HCT116 (cell line): ENCODE measurements around the gene LEO1. TPM values are rescaled to one million over a fixed set of nuclear protein-coding genes. Genes with fewer than 3 reads are reported as not detected.

Experiments
- ATAC-seq: fragments of 200-7000 bp; cut with Tn5 transposase; 2 replicates; pipeline ENCODE4 v1.9.1; 2020; ENCODE audit warnings: mild to moderate bottlenecking, moderate library complexity
- BruUV-seq: library from RNA; stranded (reverse); fragments of 400-500 nt; replicated peaks from 2 replicates; lab custom pipeline; 2021; lab: Mats Ljungman, UMichigan
- CTCF ChIA-PET: fragments of 300-600 bp; sonication (Branson Sonifier 250); formaldehyde crosslinking; loops from one replicate; lab custom pipeline; 2021; ENCODE audit warnings: antibody characterized with exemption; lab: Charles Lee
- POLR2A ChIA-PET: fragments of 300-600, 350-600 bp; sonication (Branson Sonifier 250); formaldehyde crosslinking; loops from one replicate; lab custom pipeline; 2021; ENCODE audit warnings: antibody characterized with exemption; lab: Charles Lee
- RAD21 ChIA-PET, 2 experiments: fragments of 300-600 bp; sonication (Branson Sonifier 250); formaldehyde crosslinking; loops; one replicate each; lab custom pipeline; 2023; ENCODE audit warnings: low total read pairs in 2 of 2; ENCODE audit not compliant: uncharacterized antibody in 2 of 2, unreplicated experiment in 2 of 2, low non-redundant PET in 1 of 2; lab: Charles Lee
- DNase-seq: peaks from one replicate; pipeline ENCODE4 v3.0.0-alpha.2; 2010; ENCODE audit warnings: low read depth, low spot score
- H2AFZ ChIP-seq: fragments of 200-600 bp; shearing (Covaris generic), sonication (generic); 2 replicates; pipeline ENCODE4 v1.6.1; 2017; ENCODE audit warnings: low read depth, mixed run types, mixed read lengths, antibody characterized with exemption, low read length; ENCODE audit not compliant: poor library complexity, severe bottlenecking
- H3K27ac ChIP-seq: 2 replicates; pipeline ENCODE4 v1.5.1; 2012; ENCODE audit warnings: low read depth, low read length
- H3K27me3 ChIP-seq: fragments of 200-600 bp; sonication (generic); 2 replicates; pipeline ENCODE4 v1.6.1; 2016; ENCODE audit warnings: mixed run types, low read length, mixed read lengths; ENCODE audit not compliant: insufficient read depth
- H3K36me3 ChIP-seq, 2 experiments: fragments of 200-500 bp in 1 of 2; fragments of 200-600 bp in 1 of 2; sonication (Bioruptor generic) in 1 of 2; sonication (generic) in 1 of 2; 2 replicates each; pipeline versions ENCODE4 v1.5.1 to v1.6.1; 2014 to 2016; ENCODE audit warnings: low read length in 2 of 2, inconsistent platforms in 1 of 2, mixed read lengths in 1 of 2, mixed run types in 1 of 2; ENCODE audit not compliant: insufficient read depth in 2 of 2, control insufficient read depth in 1 of 2
- H3K4me1 ChIP-seq, 2 experiments: fragments of 200-600 bp in 1 of 2; sonication (generic) in 1 of 2; 2 replicates each; pipeline versions ENCODE4 v1.5.1 to v1.6.1; 2012 to 2017; ENCODE audit warnings: low read length in 2 of 2, inconsistent platforms in 1 of 2, mild to moderate bottlenecking in 1 of 2, mixed read lengths in 1 of 2, mixed run types in 1 of 2, moderate library complexity in 1 of 2; ENCODE audit not compliant: insufficient read depth in 2 of 2, control insufficient read depth in 1 of 2
- H3K4me2 ChIP-seq: fragments of 200-600 bp; sonication (generic); 2 replicates; pipeline ENCODE4 v1.6.1; 2017; ENCODE audit warnings: mixed run types, low read length, mixed read lengths
- H3K4me3 ChIP-seq, 2 experiments: fragments of 200-600 bp in 1 of 2; sonication (generic) in 1 of 2; replicated peaks in 1 of 2; 2 replicates each; pipeline ENCODE4 v1.5.1; 2011 to 2016; ENCODE audit warnings: low read length in 2 of 2, control low read depth in 1 of 2, low read depth in 1 of 2, mild to moderate bottlenecking in 1 of 2, mixed read lengths in 1 of 2, mixed run types in 1 of 2
- H3K79me2 ChIP-seq: fragments of 200-600 bp; sonication (generic); 2 replicates; pipeline ENCODE4 v1.6.1; 2017; ENCODE audit warnings: mild to moderate bottlenecking, mixed run types, low read length, moderate library complexity, mixed read lengths; ENCODE audit not compliant: insufficient read depth
- H3K9ac ChIP-seq: fragments of 200-600 bp; sonication (generic); 2 replicates; pipeline ENCODE4 v1.6.1; 2016; ENCODE audit warnings: low read length, mixed read lengths
- H3K9me2 ChIP-seq: fragments of 200-600 bp; sonication (generic), shearing (Covaris generic); 2 replicates; pipeline ENCODE4 v1.6.1; 2017; ENCODE audit warnings: mixed run types, mild to moderate bottlenecking, moderate library complexity; ENCODE audit not compliant: insufficient read depth
- H3K9me3 ChIP-seq, 2 experiments: fragments of 200-500 bp in 1 of 2; fragments of 200-600 bp in 1 of 2; sonication (Bioruptor generic) in 1 of 2; sonication (generic) in 1 of 2; 2 replicates each; pipeline ENCODE4 v1.6.1; 2014 to 2017; ENCODE audit warnings: low read length in 2 of 2, mixed read lengths in 2 of 2, inconsistent platforms in 1 of 2, low read depth in 1 of 2, mild to moderate bottlenecking in 1 of 2, mixed run types in 1 of 2, moderate library complexity in 1 of 2; ENCODE audit not compliant: control insufficient read depth in 1 of 2, insufficient read depth in 1 of 2
- H4K20me1 ChIP-seq: fragments of 200-600 bp; sonication (generic), shearing (Covaris generic); 2 replicates; pipeline ENCODE4 v1.6.1; 2017; ENCODE audit warnings: mixed run types, mild to moderate bottlenecking, moderate library complexity; ENCODE audit not compliant: insufficient read depth
- CBX3 ChIP-seq: IDR thresholded peaks from 2 replicates; pipeline ENCODE4 v1.6.1; 2012; ENCODE audit warnings: low read depth
- CEBPB ChIP-seq: IDR thresholded peaks from 2 replicates; pipeline ENCODE4 v1.6.1; 2012; ENCODE audit warnings: low read depth
- CTCF ChIP-seq, 3 experiments: fragments of 200-600 bp in 1 of 3; sonication (generic) in 1 of 3; IDR thresholded peaks in 2 of 3; conservative IDR thresholded peaks in 1 of 3; 2 replicates each; pipeline ENCODE4 v1.5.1; 2012 to 2017; ENCODE audit warnings: low read depth in 2 of 3, low read length in 2 of 3, antibody characterized with exemption in 1 of 3, borderline replicate concordance in 1 of 3, control low read depth in 1 of 3, mild to moderate bottlenecking in 1 of 3, mixed read lengths in 1 of 3, mixed run types in 1 of 3, moderate library complexity in 1 of 3; ENCODE audit not compliant: insufficient read depth in 1 of 3
- EGR1 ChIP-seq: IDR thresholded peaks from 2 replicates; pipeline ENCODE4 v1.6.1; 2012; ENCODE audit warnings: low read depth
- ELF1 ChIP-seq: IDR thresholded peaks from 2 replicates; pipeline ENCODE4 v1.6.1; 2012; ENCODE audit warnings: low read depth, borderline replicate concordance
- EZH2 ChIP-seq: fragments of 200-600 bp; sonication (generic); IDR thresholded peaks from 2 replicates; pipeline ENCODE4 v1.6.1; 2017; ENCODE audit warnings: antibody characterized with exemption, mixed run types
- EZH2phosphoT487 ChIP-seq: fragments of 200-600 bp; IDR thresholded peaks from 2 replicates; pipeline ENCODE4 v1.6.1; 2018; ENCODE audit warnings: antibody characterized with exemption, borderline replicate concordance
- FOSL1 ChIP-seq: IDR thresholded peaks from 2 replicates; pipeline ENCODE4 v1.6.1; 2012; ENCODE audit warnings: low read depth
- JUND ChIP-seq: IDR thresholded peaks from 2 replicates; pipeline ENCODE4 v1.6.1; 2012
- MAX ChIP-seq: IDR thresholded peaks from 2 replicates; pipeline ENCODE4 v1.6.1; 2012
- POLR2A ChIP-seq: IDR thresholded peaks from 2 replicates; pipeline ENCODE4 v1.7.0; 2011; ENCODE audit warnings: borderline replicate concordance; ENCODE audit not compliant: insufficient read depth, insufficient read length; ENCODE audit errors: extremely low read depth
- POLR2AphosphoS5 ChIP-seq: IDR thresholded peaks from 2 replicates; pipeline ENCODE4 v1.6.1; 2011; ENCODE audit warnings: mild to moderate bottlenecking, low read depth, low read length, moderate library complexity
- RAD21 ChIP-seq: IDR thresholded peaks from 2 replicates; pipeline ENCODE4 v1.6.1; 2012; ENCODE audit warnings: low read depth, mild to moderate bottlenecking
- REST ChIP-seq: IDR thresholded peaks from 2 replicates; pipeline ENCODE4 v1.6.1; 2012; ENCODE audit warnings: low read depth
- SIN3A ChIP-seq: IDR thresholded peaks from 2 replicates; pipeline ENCODE4 v1.6.1; 2012; ENCODE audit warnings: low read depth
- SRF ChIP-seq: IDR thresholded peaks from 2 replicates; pipeline ENCODE4 v1.6.1; 2012; ENCODE audit warnings: low read depth
- TCF7L2 ChIP-seq: IDR thresholded peaks from 2 replicates; pipeline ENCODE4 v1.7.0; 2011; ENCODE audit warnings: borderline replicate concordance, inconsistent platforms; ENCODE audit not compliant: insufficient read depth, insufficient read length; ENCODE audit errors: extremely low read depth
- YY1 ChIP-seq: IDR thresholded peaks from 2 replicates; pipeline ENCODE4 v1.6.1; 2011; ENCODE audit warnings: low read length, low read depth, moderate library complexity, mild to moderate bottlenecking; ENCODE audit not compliant: insufficient replicate concordance; ENCODE audit errors: extremely low read depth
- ZBTB33 ChIP-seq: IDR thresholded peaks from 2 replicates; pipeline ENCODE4 v1.6.1; 2011; ENCODE audit warnings: mild to moderate bottlenecking, low read length, moderate library complexity; ENCODE audit not compliant: insufficient replicate concordance; ENCODE audit errors: extremely low read depth
- ZFX ChIP-seq: fragments of 450-650 bp; IDR thresholded peaks from 2 replicates; pipeline ENCODE4 v1.6.1; 2017
- ZNF274 ChIP-seq: fragments of 200-500 bp; sonication (Bioruptor generic); IDR thresholded peaks from 2 replicates; pipeline ENCODE4 v1.6.1; 2014; ENCODE audit warnings: mild to moderate bottlenecking, low read depth, low read length, inconsistent platforms
- intact Hi-C: fragments of 100-400 bp; cut with micrococcal nuclease; formaldehyde crosslinking; loops from 2 replicates; pipeline ENCODE4 v1.10.0; 2022
- total RNA-seq: library from RNA; stranded (reverse); gene quantifications from one replicate; pipeline ENCODE4 v1.2.1, GENCODE V29; 2021; ENCODE audit not compliant: unreplicated experiment

Gene LEO1
- total RNA-seq, 1 experiment from 2014 or later: 27.8 TPM

- ChIA-PET CTCF (interaction anchor here (0.6 to 3.3 kb wide), 13 partner anchors 10 to 87 kb away, joined by 3 to 22 read pairs (median 5); no protein-coding TSS in a partner anchor), RAD21 (no interaction called here), POLR2A (no interaction called here)
- H3K27ac ChIP-seq: no peak overlapping the region
- H4K20me1 ChIP-seq: no peaks in the 10 kb centered on the region
- intact Hi-C loops: no loop called here
- H3K79me2 ChIP-seq: peaks cover 43% of the 10 kb centered on the region
- H2AFZ ChIP-seq: no peak overlapping the region
- DNase-seq (no peak), ATAC-seq (peak; percentile 47; the same call in 1 of the 2 replicates)
- H3K9ac ChIP-seq: no peak overlapping the region
- H3K4me1 ChIP-seq: peaks cover 9 to 23% of the 10 kb centered on the region in 2 experiments; a peak in 3 of 4 replicates
- H3K27me3 ChIP-seq: no peaks in the 10 kb centered on the region
- peaks cover 19 to 21% of the 10 kb centered on the region in 2 experiments for H3K36me3 ChIP-seq
- H3K4me2 ChIP-seq: no peak overlapping the region
- H3K9me2 ChIP-seq: no peaks in the 10 kb centered on the region
- no peaks in the 10 kb centered on the region for H3K9me3 ChIP-seq
- no peak overlapping the region for H3K4me3 ChIP-seq
- no TSS peak for BruUV-seq
- TF ChIP-seq ZBTB33 (no peak), ZFX (no peak), POLR2A (no peak), MAX (no peak), ZNF274 (no peak), EGR1 (no peak), ELF1 (no peak), SIN3A (no peak), POLR2AphosphoS5 (no peak), REST (no peak), YY1 (no peak), FOSL1 (no peak), EZH2 (no peak), RAD21 (peak; percentile 59), CTCF (IDR thresholded peaks at IDR 0.05 in 2 of 3, conservative IDR thresholded peaks at IDR 0.05 in 1 of 3; ENCODE audit: borderline replicate concordance in 1 of 3, insufficient read depth in 1 of 3, low read depth in 2 of 3, low read length in 2 of 3) (peak; percentile 55 to 83 (median 69); a peak in 5 of 6 replicates), JUND (no peak), CBX3 (0 out of 2 replicates have a peak, but pooled peaks have one; percentile 18), TCF7L2 (no peak), CEBPB (no peak), EZH2phosphoT487 (no peak), SRF (no peak)
Observed at GRCh38 chr15:51888593-51889195, 82.9 kb downstream of the LEO1 start.
